GM21723 (cell line): Measurements from ENCODE around the gene ASIC3.
A peak's percentile ranks its signal among the peaks of the same experiment; 100 is the strongest.
"Not testable (repeated sequence)": the region's sequence is repeated elsewhere in the genome, so short reads cannot be mapped to it uniquely, and the experiment has no call there.

Experiments
- ATAC-seq: cut with Tn5 transposase; IDR thresholded peaks from one replicate; pipeline ENCODE4 v1.9.1; 2021; ENCODE audit warnings: mild to moderate bottlenecking, moderate library complexity; ENCODE audit not compliant: unreplicated experiment

Gene ASIC3

DNA sequence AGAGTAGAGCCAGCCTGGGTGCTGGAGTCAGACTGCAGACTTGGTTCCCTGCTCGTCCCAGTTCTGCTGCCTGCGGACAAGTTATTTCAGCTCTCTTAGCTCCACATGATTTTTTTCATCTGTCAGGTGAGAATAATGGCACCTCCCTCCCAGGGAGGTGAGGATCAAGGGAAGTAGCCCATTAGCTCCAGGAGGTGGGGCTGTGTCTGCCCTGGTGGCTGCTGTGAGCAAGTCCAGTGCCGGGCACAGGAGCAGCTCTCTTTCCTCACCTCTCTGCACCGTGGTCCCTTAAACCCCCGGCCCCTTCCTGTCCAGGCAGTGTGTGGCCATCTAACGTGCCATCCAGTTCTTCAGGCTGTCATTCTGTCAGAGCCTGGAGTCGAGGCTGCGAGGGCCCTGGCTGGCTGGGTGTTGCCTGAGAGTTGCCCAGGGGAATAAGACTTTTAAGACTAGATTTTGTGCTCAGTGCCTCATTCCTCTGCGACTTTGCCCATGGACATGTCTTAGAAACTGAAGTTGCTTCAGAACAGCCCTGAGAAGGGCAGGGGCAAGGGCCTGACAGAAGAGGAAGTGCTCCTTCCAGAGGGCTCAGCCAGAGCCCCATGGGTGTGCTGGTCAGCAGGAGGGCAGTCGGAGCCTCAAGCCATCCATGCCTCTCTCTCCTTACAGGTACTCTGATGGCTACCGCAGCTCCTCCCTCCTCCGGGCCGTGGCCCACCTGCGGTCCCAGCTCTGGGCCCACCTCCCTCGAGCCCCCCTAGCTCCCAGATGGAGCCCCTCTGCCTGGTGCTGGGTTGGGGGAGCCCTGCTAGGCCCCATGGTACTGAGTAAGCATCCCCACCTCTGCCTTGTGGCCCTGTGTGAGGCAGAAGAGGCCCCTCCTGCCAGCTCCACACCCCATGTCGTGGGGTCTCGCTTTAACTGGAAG, 15.1 kb upstream of the ASIC3 start:
- no peak for ATAC-seq

DNA sequence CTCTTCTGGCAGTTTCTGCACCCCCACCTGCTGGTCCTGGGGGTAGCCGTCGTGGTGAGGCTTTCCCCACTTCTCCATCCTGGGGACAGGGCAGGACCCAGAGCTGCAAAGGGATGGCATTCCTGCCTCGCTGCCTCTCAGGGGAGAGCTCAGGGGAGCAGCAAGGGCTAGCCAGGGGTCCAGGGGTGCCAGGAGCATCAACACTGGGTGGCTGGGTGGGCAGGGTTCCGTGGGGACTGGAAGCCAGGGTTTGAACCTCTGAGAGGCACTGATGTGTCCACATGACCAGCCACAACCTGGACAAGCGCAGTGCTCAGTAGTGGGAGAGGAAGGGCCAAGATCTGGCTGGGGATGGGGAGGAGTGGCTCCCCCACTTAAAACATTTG, 14.5 kb upstream of the ASIC3 start:
- ATAC-seq: no peak

DNA sequence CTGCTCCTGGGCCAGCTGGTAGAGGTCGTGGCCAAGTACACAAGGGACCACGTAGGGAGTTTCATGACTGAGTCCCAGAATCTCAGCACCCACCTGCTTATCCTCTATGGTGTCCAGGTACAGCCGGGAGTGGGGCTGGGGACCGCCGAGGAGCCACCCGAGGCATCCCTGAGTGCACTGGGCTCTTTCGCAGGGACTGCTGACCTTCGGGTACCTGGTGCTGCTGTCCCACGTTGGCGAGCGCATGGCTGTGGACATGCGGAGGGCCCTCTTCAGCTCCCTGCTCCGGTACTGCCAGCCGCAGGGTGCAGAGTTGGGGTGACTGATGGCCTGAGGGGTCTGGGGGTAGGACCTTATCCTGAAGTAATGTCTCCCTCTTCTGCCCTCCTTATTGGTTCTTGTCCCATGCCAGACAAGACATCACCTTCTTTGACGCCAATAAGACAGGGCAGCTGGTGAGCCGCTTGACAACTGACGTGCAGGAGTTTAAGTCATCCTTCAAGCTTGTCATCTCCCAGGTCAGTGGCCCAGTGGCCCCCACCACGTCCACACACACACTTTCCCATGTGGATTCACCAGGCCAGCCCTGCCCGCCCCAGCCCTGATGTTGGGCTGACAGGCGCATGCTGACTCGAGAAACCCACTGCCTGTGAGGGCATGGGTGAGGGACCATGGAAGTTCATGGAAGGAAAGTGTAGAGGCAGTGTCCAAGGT, 13.9 kb upstream of the ASIC3 start:
- no peak for ATAC-seq

DNA sequence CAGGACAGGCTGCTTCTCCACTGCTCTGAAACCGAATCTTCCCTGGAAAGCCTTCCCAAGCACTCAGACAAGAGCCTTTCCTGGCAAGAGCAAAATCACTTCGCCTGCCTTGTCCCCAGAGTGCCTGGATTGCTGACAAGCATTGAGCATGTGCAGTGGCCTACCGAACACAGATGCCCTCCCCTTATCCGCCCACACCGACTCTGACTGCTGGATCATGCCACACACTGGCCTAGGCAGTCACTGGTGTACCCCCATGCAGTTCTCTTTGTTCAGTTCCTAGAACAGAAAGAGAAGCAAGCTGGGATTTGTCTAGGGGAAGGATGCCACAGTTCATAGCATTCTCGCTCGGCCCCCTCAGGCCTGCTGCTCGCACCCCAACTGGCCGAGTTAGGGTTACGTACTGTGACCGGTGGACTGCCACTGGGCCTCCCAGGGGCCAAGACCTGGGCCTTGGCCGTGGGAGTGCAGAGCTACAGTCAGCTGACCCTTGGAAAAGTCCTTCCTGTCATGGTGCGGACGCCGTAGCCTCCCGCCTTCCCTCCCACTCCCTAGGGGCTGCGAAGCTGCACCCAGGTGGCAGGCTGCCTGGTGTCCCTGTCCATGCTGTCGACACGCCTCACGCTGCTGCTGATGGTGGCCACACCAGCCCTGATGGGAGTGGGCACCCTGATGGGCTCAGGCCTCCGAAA, 13.2 kb upstream of the ASIC3 start:
- no peak for ATAC-seq

- ATAC-seq: no peak
Measured at GRCh38 chr7:151035902-151036301, 12.4 kb upstream of the ASIC3 start.

DNA sequence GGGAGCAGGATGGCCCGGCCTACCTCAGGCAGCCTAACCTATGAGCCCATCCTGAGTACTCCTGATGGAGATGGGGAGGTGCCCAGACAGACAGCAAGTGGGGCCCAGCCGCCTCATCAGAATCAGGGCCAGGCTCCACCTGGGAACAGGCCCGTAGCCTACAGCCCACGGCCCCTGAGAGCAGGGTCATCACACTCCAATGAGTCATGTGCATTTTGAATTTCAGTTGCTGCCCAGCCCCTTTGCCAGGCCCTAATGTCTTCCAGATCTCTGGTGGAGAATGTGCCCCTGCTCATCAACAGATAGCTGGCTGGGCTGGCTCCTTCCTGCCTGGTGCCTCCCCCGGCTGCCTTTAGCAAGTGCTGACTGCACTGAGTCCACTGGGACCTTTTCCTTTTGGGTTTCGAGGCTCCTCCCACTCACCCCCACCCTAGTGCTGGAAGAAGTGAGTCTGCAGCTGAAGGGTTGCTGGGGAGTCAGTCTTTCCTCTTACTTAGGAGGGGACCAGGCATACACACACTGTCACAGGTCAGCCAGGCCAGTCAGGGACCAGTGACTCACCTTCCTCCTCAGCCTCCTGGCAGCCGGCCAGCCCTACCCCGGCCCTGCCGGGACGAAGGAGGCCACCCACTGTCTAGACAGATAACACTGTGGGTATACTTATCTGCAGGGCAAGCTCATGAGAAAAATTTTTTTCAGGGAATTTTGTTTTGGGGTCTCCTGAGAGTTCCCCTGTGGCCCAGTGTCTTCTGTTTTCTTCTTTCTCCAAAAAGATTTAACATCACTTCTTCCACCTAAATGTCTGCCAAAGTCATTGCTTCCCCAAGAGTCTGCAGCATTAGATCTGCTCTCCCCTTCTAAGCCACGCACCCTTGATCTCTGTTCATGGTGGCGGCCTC, 9.1 kb upstream of the ASIC3 start:
- peak; percentile 43 for ATAC-seq

DNA sequence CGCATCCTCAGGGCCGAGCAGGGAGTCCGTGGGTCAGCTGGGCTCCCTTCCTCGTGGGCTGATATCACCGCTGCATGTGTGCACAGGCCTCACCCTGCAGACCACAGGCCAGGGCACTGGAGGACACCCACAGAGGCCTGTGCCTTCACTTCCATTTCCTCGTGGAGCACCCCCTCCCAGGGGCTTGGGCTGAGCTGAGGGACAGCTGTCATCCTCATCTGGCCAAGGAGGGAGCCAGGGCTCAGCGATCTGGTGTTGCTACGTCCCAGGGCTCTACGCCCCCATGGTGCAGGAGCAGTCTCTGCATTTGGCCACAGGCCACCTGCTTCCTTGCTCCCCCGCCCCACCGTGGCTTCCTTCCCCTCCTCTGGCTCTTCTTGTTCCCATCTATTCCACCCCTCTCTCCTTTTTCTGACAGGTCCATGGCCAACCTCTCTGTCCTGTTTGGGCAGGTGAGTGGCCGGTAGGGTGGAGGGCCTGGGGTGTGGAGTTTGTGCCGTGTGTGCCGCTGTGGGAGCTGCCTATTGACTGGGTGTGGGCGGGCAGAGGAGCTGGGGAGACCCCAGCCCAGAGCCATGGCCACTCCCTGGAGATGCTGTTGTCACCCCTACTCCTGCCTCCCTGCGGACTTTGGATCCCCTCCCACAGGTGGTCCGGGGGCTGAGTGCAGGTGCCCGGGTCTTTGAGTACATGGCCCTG, 8.3 kb upstream of the ASIC3 start:
- no peak for ATAC-seq

GRCh38 chr7:151040616-151041375, 7.5 kb upstream of the ASIC3 start:
- ATAC-seq: no peak

GRCh38 chr7:151043449-151043848, 4.9 kb upstream of the ASIC3 start:
- ATAC-seq: not testable (repeated sequence)

DNA sequence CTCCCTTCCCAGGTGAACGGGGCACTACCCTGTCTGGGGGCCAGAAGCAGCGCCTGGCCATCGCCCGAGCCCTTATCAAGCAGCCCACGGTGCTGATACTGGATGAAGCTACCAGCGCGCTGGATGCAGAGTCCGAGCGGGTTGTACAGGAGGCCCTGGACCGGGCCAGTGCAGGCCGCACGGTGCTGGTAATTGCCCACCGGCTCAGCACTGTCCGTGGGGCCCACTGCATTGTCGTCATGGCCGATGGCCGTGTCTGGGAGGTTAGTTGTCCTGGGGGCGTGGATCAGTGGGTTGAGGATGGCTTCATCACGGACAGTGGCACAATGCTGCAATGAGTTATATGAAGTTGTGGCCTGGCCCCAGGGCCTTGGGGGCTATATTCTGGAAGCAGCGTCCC, 4.4 kb upstream of the ASIC3 start:
- no peak for ATAC-seq

DNA sequence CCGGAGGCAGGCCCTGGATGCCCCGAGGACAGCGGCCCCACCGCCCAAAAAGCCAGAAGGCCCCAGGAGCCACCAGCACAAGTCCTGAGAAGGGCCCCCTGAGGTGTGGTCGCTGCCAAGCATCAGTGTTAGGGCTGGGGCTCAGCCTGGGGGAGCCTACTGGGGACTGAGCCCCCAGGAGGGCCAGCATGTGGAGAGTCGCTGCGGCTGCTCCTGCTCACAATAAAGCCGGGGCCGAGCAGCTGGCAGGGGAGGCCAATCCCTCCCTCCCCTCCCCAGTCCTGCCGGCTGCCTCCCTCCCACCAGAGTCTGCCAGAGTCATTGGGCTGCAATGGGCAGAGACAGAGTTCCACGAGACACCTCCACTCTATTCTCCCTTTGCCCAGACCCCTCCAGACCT, 3.1 kb upstream of the ASIC3 start:
- no peak for ATAC-seq

- no peak for ATAC-seq
Measured at GRCh38 chr7:151045967-151046366, 2.4 kb upstream of the ASIC3 start.

DNA sequence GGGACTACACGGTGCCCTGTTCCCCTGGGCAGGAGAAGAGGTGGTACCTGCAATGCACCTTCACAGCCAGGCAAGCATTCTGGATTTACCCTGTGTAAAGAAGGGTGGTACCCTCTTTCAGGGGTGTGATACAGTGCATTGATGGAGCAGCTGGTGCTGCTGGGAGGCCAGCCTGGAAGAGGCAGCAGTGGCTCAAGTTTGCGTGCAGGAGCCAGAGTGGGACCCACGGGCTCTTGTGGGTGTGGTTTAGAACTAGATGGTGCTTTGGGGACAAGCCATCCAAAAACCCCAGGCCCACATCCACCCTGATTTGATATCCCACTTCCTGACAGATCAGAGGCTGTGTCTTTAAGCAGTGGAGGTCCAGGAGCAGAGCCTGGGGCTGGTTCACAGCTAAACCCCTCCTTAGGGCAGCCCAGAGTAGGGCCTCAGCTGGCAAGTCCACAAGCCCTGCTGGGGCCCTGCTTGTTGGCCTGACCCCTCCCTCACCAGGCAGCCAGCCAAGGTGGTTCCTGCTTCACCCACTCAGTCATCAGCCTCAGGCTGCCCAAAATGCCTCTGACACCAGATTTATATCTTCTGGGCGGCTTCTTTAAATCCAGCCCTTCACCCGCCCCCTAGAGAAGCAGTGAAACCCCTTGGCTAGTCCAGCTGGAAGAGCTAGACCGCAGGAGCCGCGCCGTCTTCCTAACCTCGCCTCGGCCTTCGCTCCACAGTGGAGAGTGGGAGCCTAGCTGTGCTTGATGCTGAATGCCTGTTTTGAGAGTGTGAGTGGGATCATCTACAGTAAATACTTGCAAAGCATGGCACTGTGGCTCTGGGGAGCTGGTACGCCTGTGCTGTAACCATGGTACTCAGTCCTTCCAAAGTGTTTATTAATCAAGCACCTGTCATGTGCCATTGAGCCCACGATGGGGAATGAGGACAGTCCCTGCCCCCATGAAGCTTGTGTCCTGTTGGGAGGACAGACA, 1.4 kb upstream of the ASIC3 start:
- ATAC-seq: no peak

GRCh38 chr7:151048911-151049463, 656 bp downstream of the ASIC3 start:
- ATAC-seq: no peak

GRCh38 chr7:151051108-151051507, 2.8 kb downstream of the ASIC3 start:
- ATAC-seq: no peak

DNA sequence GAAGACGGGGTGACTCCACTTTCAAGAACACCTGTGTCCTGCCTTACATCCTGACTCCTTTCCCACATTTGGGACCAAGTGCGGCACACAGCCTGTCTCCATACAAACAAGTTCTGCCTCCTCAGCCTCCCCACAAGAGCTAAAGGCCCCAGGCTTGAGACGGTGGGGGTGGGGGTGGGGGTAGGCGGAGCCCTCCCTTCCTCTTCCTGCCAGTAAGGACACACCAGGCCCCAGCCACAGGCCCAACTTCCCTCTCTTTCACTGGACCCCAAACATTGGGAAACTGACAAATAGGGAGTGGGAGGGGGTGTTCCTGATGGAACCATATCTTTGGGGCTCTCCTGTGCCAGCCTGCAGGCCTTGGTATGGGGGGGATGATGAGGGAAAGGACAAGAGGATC, 4.8 kb downstream of the ASIC3 start:
- no peak for ATAC-seq

DNA sequence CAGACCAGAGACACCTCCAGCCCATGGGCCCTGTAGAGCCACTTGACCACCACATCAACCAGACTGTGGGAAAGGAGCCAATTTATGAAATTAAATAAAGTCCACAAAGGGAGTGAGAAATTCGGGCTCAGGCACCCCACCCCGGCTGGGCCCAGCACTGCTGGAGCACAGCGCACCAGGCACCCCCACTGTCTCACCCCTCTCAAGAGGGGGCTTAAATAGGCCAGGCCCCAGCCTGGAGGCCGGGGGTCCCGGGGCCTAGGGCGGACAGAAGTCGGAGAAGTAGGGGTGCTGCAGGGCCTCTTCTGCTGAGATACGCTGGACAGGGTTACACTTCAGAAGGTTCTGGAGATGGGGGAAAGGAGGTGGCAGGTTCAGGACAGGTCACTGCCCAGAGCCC, 5.4 kb downstream of the ASIC3 start:
- no peak for ATAC-seq

DNA sequence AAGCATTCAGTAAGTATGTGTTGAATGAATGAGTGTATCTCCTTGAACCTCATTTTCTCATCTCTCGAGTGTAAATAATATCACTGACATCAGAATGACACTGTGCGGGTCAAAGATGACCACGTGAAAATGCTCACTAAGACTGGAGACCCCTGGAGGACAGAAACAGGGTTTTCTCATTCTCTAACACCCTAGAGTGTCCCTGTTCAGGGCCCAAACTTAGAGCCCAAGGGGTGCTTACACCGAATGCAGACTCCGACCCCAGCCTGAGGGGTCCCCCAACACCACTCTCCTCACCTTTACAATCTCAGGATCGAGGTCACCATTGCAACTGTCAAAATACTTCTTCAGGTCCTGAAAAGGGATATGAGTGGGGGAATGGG, 7.9 kb downstream of the ASIC3 start:
- ATAC-seq: no peak
